HG03378 (cell line): ENCODE data around the gene PRKAB1.
"Not testable (repeated sequence)": the region's sequence is repeated elsewhere in the genome, so short reads cannot be mapped to it uniquely, and the experiment has no call there.

Experiments used
- ATAC-seq: cut with Tn5 transposase; IDR thresholded peaks from one replicate; pipeline ENCODE4 v1.9.1; 2021; ENCODE audit warnings: mild to moderate bottlenecking, moderate library complexity; ENCODE audit not compliant: unreplicated experiment

The PRKAB1 gene

DNA sequence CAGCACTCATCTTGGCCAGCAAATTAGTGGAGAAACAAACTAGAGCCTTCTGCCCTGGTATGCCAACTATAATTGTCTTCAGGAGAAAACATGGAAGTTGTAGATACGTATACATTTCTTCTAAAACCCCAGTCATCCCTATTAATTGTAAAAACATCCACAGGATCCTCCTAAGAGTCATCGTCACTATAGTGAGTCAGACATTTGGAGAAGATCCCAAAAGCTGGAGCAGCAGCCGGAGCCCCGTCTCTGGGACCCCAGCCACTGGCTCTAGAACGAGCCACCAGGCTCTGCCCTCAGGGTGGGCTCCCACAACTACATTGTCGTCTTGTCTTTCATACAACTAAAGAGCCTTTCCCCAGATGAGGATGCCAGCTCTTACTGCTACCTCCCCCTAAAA, 15.5 kb downstream of the PRKAB1 start:
- ATAC-seq: no peak

GRCh38 chr12:119683816-119684215, 15.9 kb downstream of the PRKAB1 start:
- no peak for ATAC-seq

GRCh38 chr12:119684711-119685369, 16.9 kb downstream of the PRKAB1 start:
- no peak for ATAC-seq

GRCh38 chr12:119685375-119685774, 17.4 kb downstream of the PRKAB1 start:
- no peak for ATAC-seq

DNA sequence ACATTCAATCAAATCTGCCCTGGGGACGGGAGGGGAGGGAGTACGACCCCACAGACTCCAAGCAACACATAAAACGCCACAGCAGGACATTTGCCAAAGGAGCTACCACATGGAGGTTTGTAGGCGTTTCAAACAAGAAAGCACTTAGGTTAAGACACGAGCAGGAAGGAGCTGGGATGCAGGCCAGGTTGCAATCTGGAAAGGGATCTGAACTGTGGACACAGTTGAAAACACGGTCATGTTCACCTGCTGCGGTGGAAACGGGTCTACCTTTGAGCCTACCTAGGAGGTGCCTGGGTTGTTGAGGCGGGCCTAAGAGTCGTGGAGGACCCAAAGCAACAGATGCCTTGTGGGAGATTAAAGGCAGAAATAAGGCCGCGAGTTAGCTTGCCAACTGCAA, 18.4 kb downstream of the PRKAB1 start:
- no peak for ATAC-seq

- no peak for ATAC-seq
Measured at GRCh38 chr12:119686776-119687175, 18.8 kb downstream of the PRKAB1 start.

- ATAC-seq: no peak
Measured at GRCh38 chr12:119687406-119687805, 19.5 kb downstream of the PRKAB1 start.

GRCh38 chr12:119687879-119688278, 19.9 kb downstream of the PRKAB1 start:
- no peak for ATAC-seq

DNA sequence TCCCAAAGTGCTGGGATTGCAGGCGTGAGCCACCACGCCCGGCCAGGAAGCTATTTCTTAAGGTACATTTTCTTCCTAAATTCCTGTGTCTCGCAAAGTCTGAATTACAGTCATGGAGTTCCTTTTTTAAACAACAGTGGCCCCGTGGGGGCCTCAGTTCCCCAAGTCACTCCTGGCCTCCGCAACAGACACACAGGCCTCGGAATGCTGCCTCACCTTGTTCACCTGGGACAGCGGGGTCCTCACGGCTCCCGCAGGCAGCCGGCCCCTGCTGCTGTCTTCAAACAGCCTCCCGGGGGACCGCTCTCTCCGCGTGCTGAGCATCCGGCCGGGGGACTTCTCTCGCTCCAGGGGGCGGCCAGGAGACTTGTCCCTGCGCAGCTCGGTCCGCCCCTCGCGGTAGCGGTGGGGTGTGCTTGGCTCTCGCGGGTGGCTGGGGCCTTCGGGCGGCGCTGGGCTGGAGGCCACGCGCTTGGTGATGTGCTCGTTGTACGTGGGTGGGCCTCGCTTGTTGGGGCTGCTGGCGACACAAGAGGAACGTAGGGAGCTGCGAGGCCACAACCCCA, 22.1 kb downstream of the PRKAB1 start:
- ATAC-seq: no peak

DNA sequence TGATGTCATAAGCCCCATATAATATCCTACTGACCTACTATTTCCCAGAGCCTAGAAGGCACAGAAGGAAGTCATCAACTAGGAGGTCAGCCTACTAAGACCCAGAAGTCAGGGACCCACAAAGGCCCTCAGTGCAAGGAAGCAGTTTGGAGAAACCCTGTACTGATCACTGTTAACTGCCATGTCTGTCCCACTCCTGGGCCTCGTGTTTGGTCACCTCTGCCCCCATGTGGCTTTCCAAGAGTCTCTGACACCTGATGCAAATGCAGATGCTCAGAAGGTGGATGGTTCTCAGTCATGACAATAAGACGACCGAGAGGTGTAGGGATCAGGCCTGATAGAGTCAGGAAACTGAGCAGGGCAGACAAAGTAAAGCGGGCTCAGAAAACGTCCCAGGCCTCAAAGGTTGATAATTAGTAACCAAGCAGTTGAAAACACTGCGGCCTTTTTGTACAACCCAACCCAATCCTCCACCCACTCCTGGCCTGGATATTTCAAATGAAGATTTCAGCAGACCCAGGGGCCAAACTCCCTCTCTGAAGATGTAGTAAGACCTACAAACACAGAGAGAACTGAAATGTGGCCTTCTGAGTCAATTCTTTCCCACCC, 23.4 kb downstream of the PRKAB1 start:
- ATAC-seq: no peak

DNA sequence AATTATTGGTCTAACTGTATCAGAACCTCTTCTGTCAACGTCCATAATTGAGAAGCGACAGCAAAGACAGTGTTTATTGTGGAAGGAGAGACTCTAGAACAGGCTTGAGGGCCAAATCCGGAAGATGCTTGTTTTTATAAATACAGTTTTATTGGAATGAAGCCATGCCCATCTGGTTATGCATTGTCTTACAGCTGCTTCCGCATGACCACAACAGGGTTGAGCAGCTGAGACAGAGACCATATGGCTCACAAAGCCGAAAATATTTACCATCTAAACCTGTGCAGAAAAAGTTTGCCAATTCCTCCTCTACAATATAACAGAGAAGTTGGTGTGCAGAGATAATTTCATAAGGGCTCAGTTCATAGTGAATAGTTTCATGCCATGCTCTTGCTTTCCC, 24.5 kb downstream of the PRKAB1 start:
- ATAC-seq: no peak

GRCh38 chr12:119692997-119693396, 25.1 kb downstream of the PRKAB1 start:
- ATAC-seq: no peak

- ATAC-seq: no peak
Measured at GRCh38 chr12:119693511-119693910, 25.6 kb downstream of the PRKAB1 start.

DNA sequence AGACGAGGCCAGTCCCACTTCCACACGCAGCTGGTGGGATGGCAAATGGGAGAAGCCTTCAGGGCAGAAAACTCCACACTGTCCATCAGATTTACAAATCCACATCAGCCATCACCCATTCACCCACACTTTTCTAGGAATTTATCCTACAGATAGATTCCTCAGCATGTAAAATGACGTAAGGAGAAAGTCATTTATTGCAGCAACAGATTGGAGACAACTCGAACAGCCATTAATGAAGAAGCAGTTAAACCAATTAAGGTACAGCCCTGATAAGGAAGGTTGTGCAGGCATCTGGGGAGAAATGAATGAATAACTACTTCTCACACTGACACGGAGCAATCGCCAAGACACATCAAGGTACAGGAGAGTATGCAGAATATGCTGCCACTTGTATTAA, 26.2 kb downstream of the PRKAB1 start:
- ATAC-seq: no peak

DNA sequence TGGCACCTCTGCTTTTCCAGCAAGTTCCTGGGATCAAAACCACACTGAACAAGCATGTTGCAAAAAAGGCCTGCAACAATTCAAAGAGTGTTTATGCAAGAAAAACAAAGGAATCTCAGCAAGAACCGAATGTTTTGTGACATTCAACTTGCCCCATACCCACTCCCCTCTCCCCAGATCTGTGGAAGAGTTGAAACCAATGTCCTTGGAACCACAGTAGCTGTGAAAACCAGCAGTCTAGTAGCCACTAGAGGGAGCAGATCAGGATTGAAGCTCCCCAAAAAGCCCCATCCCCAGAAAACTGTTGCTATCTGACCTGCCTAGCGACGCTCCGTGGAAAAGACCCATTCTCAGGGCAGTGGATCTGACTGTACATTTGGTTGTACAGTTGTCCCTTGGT, 27.1 kb downstream of the PRKAB1 start:
- no peak for ATAC-seq

- ATAC-seq: no peak
Measured at GRCh38 chr12:119696943-119697342, 29.0 kb downstream of the PRKAB1 start.

GRCh38 chr12:119699199-119699760, 31.3 kb downstream of the PRKAB1 start:
- ATAC-seq: no peak

DNA sequence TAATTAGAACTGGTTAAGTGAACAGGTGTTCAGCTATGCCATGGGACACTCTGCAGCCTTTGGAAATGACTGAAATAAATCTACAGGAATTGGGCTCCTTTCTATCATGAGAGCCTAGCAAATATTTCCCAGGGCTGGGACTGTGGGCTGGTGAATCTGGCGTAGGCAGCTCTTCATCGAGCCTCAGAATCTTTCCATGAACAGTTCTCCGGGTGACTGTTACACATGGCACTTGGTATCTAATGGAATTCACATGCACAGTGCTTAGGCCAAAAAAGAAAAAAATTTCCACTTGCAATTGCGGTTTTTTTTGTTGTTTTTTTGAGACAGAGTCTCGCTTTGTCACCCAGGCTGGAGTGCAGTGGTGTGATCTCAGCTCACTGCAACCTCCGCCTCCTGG, 32.1 kb downstream of the PRKAB1 start:
- ATAC-seq: no peak

- no peak for ATAC-seq
Measured at GRCh38 chr12:119704065-119704747, 36.3 kb downstream of the PRKAB1 start.

DNA sequence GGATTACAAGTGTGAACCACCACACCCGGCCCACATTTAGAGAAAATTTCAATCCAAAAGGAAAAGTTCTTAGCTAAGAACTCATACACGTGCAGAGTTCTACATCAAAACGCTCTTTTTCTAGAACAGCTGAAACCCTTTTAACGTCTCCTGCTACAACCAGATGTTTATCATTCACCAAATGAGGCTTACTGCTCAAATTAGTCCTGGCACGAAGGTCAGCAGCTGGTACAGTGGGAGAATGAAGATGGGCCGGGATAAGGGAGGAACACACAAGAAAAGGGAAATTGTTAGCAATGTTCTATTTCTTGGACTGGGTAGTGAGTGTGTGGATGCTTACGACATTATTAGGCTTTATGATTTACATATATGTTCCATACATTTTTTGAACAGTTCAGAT, 37.2 kb downstream of the PRKAB1 start:
- ATAC-seq: no peak

DNA sequence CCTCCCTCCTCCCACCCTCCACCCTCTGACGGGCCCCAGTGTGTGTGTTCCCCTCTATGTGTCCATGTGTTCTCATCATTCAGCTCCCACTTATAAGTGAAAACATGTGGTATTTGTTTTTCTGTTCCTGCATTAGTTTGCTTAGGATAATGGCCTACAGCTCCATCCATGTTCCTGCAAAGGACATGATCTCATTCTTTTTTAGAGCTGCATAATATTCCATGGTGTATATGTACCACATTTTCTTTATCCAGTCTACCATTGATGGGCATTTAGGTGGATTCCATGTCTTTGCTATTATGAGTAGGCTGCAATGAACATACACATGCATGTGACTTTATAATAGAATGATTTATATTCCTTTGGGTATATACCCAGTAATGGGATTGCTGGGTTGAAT, 38.5 kb downstream of the PRKAB1 start:
- not testable (repeated sequence) for ATAC-seq
